K562 (cell line): ENCODE data around the gene ARFGAP3. TPM values are rescaled to one million over a fixed set of nuclear protein-coding genes. Genes with fewer than 3 reads are reported as not detected.
A peak's percentile ranks its signal among the peaks of the same experiment; 100 is the strongest.

Experiments
- ATF2 ChIP-seq: sonication (generic); formaldehyde crosslinking; IDR thresholded peaks from 2 replicates; pipeline ENCODE4 v1.8.1; 2022; ENCODE audit warnings: missing genetic modification reagents
- CEBPZ ChIP-seq: fragments of 150-350 bp; IDR thresholded peaks from 2 replicates; pipeline ENCODE4 v1.6.1; 2014; ENCODE audit warnings: low read depth, mild to moderate bottlenecking, low read length, borderline replicate concordance
- CHAMP1 ChIP-seq: fragments of 450-650 bp; IDR thresholded peaks from 2 replicates; pipeline ENCODE4 v1.6.1; 2016; ENCODE audit warnings: mild to moderate bottlenecking
- DIDO1 ChIP-seq: fragments of 450-650 bp; IDR thresholded peaks from 2 replicates; pipeline ENCODE4 v1.6.1; 2016; ENCODE audit warnings: low read depth, missing biosample characterization, missing genetic modification characterization
- DLX4 ChIP-seq: fragments of 250-450 bp; sonication (Bioruptor Pico); IDR thresholded peaks from 2 replicates; pipeline ENCODE4 v1.6.1; 2021; ENCODE audit warnings: mild to moderate bottlenecking
- EGR1 ChIP-seq: fragments of 450-650 bp; conservative IDR thresholded peaks from 2 replicates; pipeline ENCODE4 v1.6.1; 2017; ENCODE audit warnings: mild to moderate bottlenecking
- HDAC3 ChIP-seq: fragments of 450-650 bp; IDR thresholded peaks from 2 replicates; pipeline ENCODE4 v1.6.1; 2018; ENCODE audit warnings: borderline replicate concordance, mild to moderate bottlenecking, moderate library complexity; ENCODE audit not compliant: partially characterized antibody
- KDM2B ChIP-seq: fragments of 250-450 bp; sonication (Bioruptor Pico); IDR thresholded peaks from 2 replicates; pipeline ENCODE4 v1.8.0; 2021; ENCODE audit warnings: mild to moderate bottlenecking, moderate library complexity
- KLF1 ChIP-seq: fragments of 450-650 bp; IDR thresholded peaks from 2 replicates; pipeline ENCODE4 v1.6.1; 2016; ENCODE audit warnings: missing genetic modification characterization, missing compliant biosample characterization
- NFE2L1 ChIP-seq: fragments of 450-650 bp; IDR thresholded peaks from 2 replicates; pipeline ENCODE4 v1.6.1; 2016; ENCODE audit warnings: missing genetic modification characterization, low read depth, mild to moderate bottlenecking, missing compliant biosample characterization, moderate library complexity, borderline replicate concordance
- PHF21A ChIP-seq: fragments of 450-650 bp; IDR thresholded peaks from 2 replicates; pipeline ENCODE4 v1.6.1; 2017; ENCODE audit warnings: low read depth, borderline replicate concordance
- RBM15 ChIP-seq: fragments of 200-400 bp; formaldehyde crosslinking; IDR thresholded peaks from 2 replicates; pipeline ENCODE4 v1.6.1; 2018; ENCODE audit warnings: mild to moderate bottlenecking, low read length, moderate library complexity; ENCODE audit not compliant: insufficient read depth
- SNAPC5 ChIP-seq: fragments of 250-450 bp; sonication (Bioruptor Pico); IDR thresholded peaks from 2 replicates; pipeline ENCODE4 v1.8.0; 2021; ENCODE audit warnings: moderate library complexity, mild to moderate bottlenecking, inconsistent platforms
- SP1 ChIP-seq: sonication (generic); formaldehyde crosslinking; IDR thresholded peaks from 2 replicates; pipeline ENCODE4 v1.8.1; 2022; ENCODE audit warnings: mild to moderate bottlenecking, missing genetic modification reagents
- SREBF1 ChIP-seq: fragments of 150-350 bp; IDR thresholded peaks from 2 replicates; pipeline ENCODE4 v1.6.1; 2014; ENCODE audit warnings: antibody characterized with exemption, low read depth, low read length, borderline replicate concordance
- TAF15 ChIP-seq: fragments of 200-400 bp; formaldehyde crosslinking; IDR thresholded peaks from 2 replicates; pipeline ENCODE4 v1.6.1; 2017; ENCODE audit warnings: mild to moderate bottlenecking, low read depth, low read length, moderate library complexity
- TRIM28 ChIP-seq: fragments of 450-650 bp; IDR thresholded peaks from 2 replicates; pipeline ENCODE4 v1.6.1; 2017
- WHSC1 ChIP-seq: IDR thresholded peaks from one replicate; pipeline ENCODE4 v1.6.1; 2012; ENCODE audit warnings: low read length, control low read depth, inconsistent platforms
- XRCC4 ChIP-seq: IDR thresholded peaks from one replicate; pipeline ENCODE4 v1.6.1; 2011; ENCODE audit not compliant: insufficient read depth, insufficient read length; ENCODE audit errors: extremely low read depth
- ZNF696 ChIP-seq: fragments of 250-450 bp; sonication (Bioruptor Pico); conservative IDR thresholded peaks from 2 replicates; pipeline ENCODE4 v1.4.0; 2020; ENCODE audit warnings: mild to moderate bottlenecking, moderate library complexity
- polyA plus RNA-seq, 8 experiments: library from polyadenylated mRNA; depleted of rRNA in 4 of 8; stranded (reverse) in 5 of 8; unstranded in 3 of 8; fragments of >200 nt; fragmentation: Nextera tagmentation in 2 of 8; fragmentation: Illumina TruSeq in 1 of 8; extraction: Ambion mirVana in 2 of 8; extraction: Trizol in 1 of 8; gene quantifications; 2 replicates each; pipeline versions ENCODE4 v1.2.1 to v1.2.3, GENCODE V29; 2011 to 2014; ENCODE audit warnings: inconsistent platforms in 1 of 8, missing spikeins in 1 of 8
- total RNA-seq, 7 experiments: library from RNA; depleted of rRNA in 6 of 7; stranded (reverse); fragments of >200 nt in 6 of 7; fragmentation: Illumina TruSeq in 2 of 7; extraction: Trizol in 2 of 7; gene quantifications; 2 replicates each; pipeline versions ENCODE4 v1.2.1 to v1.2.3, GENCODE V29; 2011 to 2021; ENCODE audit warnings: low replicate concordance in 1 of 7

The ARFGAP3 gene
- total and polyA plus RNA-seq, 9 of the 15 experiments (the other 6 are each of a cell fraction or from before 2014, with no cell fraction given), result 14.2 to 31.9 (median 22.7) TPM

GRCh38 chr22:42856865-42857704 is at the start of gene ARFGAP3 (continued):
- TF ChIP-seq CEBPZ, result no peak
- TF ChIP-seq KLF1 (tag), result peak; percentile 87; the same call in 1 of the 2 replicates
- TF ChIP-seq EGR1, result peak; percentile 76
- TF ChIP-seq HDAC3, result no peak
- no peak for TF ChIP-seq ZNF696 (CRISPR knock-in tag)
- no peak for TF ChIP-seq TRIM28
- TF ChIP-seq DIDO1, result no peak
- TF ChIP-seq TAF15, result no peak
- no peak for TF ChIP-seq CHAMP1
- no peak for TF ChIP-seq PHF21A
- TF ChIP-seq RBM15, result no peak
- TF ChIP-seq WHSC1, result no peak
- TF ChIP-seq KDM2B (CRISPR knock-in tag), result no peak
- TF ChIP-seq SP1 (CRISPR knock-in tag), result peak; percentile 62; the same call in 1 of the 2 replicates
- TF ChIP-seq ATF2 (CRISPR knock-in tag), result no peak
- no peak for TF ChIP-seq SREBF1
- no peak for TF ChIP-seq XRCC4
- TF ChIP-seq SNAPC5, result no peak
- no peak for TF ChIP-seq NFE2L1 (tag)
- TF ChIP-seq DLX4, result no peak
